GM13977 (cell line): ENCODE measurements around the gene TARS1.

Experiments
- DNase-seq: peaks from one replicate; pipeline ENCODE4 v3.0.0; 2012; ENCODE audit warnings: low spot score
- CTCF ChIP-seq: IDR thresholded peaks from 2 replicates; pipeline ENCODE4 v1.5.1; 2012; ENCODE audit warnings: mild to moderate bottlenecking, control low read depth; ENCODE audit not compliant: insufficient read depth; ENCODE audit errors: extremely low read depth, missing control alignments
- in situ Hi-C: fragments of 300-500 bp; cut with MboI; formaldehyde crosslinking; loops from one replicate; pipeline ENCODE4 v1.12.0; 2022; ENCODE audit warnings: low sequenced_read_pairs, low pct_unique_long_range_greater_than_20kb, mixed read lengths, inconsistent platforms; ENCODE audit not compliant: unreplicated experiment

The TARS1 gene

GRCh38 chr5:33476992-33477391, 36.2 kb downstream of the TARS1 start:
- in situ Hi-C loops, result no loop called here
- no peak for TF ChIP-seq CTCF
- no peak for DNase-seq

GRCh38 chr5:33477816-33478215, 37.1 kb downstream of the TARS1 start:
- in situ Hi-C loops, result no loop called here
- DNase-seq, result no peak
- no peak for TF ChIP-seq CTCF

GRCh38 chr5:33479311-33479710, 38.5 kb downstream of the TARS1 start:
- in situ Hi-C loops, result no loop called here
- no peak for TF ChIP-seq CTCF

GRCh38 chr5:33480876-33481275, 40.1 kb downstream of the TARS1 start:
- in situ Hi-C loops, result no loop called here
- no peak for DNase-seq
- TF ChIP-seq CTCF, result no peak

More at GRCh38 chr5:33479311-33479710, 38.5 kb downstream of the TARS1 start:
- no peak for DNase-seq

GRCh38 chr5:33482335-33482734, 41.6 kb downstream of the TARS1 start:
- TF ChIP-seq CTCF, result no peak
- in situ Hi-C loops, result no loop called here
- DNase-seq, result no peak

- no peak for DNase-seq
- TF ChIP-seq CTCF, result no peak
- in situ Hi-C loops, result no loop called here
These were observed 46.5 kb downstream of the TARS1 start for GRCh38 chr5:33487236-33487635.
